Activated CD8-positive, alpha-beta memory T cell treated with anti-CD3 and anti-CD28 coated beads, Interleukin-2, amount 50 U/mL, for 24 hours (primary cell): ENCODE results near the gene DUSP8.

Source experiments
- DNase-seq: peaks from one replicate; pipeline ENCODE4 v3.0.0-alpha.2; 2020; ENCODE audit errors: extremely low read depth

DUSP8 gene

DNA sequence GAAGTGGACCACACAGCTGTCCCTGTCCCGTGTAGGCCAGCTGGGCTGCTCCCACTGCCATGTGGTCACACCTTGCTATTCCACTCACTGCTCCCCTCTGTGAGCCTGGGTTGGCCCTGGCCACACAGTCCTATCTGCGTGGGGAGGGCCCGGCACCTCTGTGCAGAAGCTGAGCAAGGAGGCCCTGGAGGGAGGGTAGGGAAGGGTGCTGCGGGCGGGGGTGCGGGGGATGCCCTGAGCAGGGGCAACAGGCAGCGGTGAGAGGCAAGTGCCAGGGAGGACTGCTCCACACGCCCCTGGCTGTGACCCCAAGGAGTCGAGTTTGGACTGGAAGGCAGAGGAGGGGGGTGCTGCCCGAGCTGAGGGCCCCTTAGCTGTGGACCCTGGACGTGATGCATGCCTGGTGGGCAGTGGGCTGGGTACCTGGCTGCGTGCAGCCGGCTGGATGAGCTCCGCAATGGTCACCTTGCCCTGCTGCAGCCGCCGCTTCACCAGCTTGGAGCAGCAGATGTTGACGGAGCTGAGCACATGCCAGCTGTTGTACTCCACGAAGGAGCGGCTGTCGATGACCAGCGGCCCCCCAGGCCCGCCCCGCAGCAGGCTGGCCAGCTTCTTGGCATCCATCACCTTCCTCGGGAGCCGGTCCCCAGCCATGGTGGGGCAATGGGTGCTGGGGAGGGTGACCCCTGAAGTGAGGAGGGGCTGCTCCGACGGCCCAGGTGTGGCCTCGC lies 6.7 kb downstream of the DUSP8 start:
- DNase-seq = no peak

GRCh38 chr11:1564535-1565172 lies 7.4 kb downstream of the DUSP8 start:
- no peak for DNase-seq

GRCh38 chr11:1563697-1564534 lies 8.2 kb downstream of the DUSP8 start:
- no peak for DNase-seq

- no peak for DNase-seq
Observed at GRCh38 chr11:1563149-1563638, 8.9 kb downstream of the DUSP8 start.

- no peak for DNase-seq
Observed at GRCh38 chr11:1562469-1563148, 9.5 kb downstream of the DUSP8 start.

- no peak for DNase-seq
Observed at GRCh38 chr11:1561955-1562354, 10.1 kb downstream of the DUSP8 start.

- DNase-seq = no peak
Observed at GRCh38 chr11:1561266-1561665, 10.8 kb downstream of the DUSP8 start.

DNA sequence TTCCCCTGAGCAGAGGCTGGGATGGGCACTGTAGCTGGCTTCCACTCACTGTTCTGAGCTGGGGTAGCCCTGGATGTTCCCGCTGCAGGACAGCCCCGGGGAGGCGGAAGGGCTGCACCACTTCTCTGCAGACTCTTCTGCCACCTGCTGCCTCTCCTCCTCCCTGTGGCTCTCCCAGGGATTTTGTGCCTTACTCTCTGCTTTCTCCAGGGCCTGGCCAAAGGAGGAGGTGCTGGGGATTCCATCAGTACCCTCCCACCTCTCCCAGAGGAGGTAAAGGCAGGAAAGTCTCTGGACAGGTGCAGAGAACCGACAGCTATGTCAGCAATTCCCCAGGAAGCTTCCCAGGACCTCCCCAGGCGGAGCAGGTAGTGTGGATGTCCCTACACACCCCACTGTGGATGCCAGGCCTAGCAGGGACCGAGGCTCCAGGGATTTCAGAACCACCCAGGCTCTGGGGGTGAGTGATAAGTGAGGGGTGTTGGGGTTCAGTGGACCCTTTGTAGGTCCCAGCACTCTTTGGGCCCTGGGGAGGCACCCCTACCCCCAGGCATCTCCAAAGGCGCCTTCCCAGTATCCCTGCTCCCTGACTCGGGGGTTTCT lies 11.3 kb downstream of the DUSP8 start:
- DNase-seq = no peak

DNA sequence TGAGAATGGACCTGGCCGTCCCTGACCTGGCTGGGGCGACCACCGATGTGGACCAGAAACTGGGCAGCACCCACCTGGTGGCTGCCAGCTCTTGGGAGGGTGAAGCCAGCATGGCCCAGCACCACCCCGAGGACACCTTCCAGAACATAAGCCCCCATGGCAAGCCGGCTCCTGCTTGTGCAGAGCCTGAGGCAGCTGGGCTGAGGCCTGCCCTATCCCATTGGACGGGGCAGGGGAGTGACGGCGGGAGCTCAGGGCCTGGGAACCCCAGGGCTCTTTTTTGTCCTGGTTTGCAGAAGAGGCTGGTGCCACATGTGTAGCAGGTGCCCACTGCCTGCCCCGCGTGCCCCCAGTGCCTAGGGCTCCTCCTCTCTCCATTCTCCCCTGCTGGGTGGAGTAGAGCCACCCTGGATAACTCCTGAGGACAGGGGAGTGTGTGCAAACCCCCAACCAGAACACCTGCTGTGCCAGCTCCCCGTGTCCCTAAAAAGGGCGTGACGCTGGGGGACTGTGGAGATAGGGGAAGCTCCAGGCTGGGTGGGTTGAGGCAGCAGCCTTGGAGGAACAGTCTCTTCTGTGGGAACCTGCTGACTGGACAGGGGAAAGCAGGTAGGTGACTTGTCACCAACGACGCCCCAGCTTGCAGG lies 11.9 kb downstream of the DUSP8 start:
- no peak for DNase-seq

DNA sequence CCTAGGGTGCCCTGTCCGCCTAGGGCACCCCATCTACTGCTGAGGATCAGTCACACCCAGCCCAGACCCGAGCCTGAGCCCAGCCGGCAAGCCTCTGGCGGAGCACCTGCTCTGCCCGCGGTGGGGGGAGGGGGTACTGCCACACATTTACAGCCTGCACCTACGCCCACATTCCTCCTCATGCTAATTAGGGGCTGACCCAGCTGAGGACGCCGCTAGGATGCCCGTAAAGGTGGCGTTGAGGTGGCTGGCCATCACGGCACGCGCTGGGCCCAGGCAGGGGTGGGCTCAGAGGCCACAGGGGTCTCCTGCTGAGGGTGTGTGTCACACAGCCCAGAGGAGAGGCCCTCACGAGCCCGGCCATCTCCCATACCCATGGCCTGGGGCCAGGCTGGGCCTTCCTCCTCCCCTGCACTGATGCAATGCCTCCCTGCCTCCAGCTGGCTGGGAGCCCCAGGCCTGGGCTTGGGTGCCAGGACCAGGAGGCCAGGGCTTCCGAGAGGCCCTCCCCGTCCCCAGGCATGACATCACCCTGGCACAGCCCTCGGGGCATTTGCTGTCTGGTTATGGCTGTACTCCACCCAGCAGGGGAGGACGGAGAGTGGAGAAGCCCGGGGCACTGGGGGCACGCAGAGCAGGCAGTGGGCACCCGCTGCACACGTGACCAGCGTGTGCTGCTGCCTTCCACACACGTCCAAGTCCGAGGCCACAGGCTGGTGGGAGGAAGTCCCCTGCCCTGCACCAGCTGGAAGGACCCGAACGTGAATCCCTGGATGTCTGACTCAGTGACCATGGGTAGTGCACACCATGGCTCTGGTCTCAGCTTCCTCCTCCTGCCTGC lies 12.7 kb downstream of the DUSP8 start:
- no peak for DNase-seq

DNA sequence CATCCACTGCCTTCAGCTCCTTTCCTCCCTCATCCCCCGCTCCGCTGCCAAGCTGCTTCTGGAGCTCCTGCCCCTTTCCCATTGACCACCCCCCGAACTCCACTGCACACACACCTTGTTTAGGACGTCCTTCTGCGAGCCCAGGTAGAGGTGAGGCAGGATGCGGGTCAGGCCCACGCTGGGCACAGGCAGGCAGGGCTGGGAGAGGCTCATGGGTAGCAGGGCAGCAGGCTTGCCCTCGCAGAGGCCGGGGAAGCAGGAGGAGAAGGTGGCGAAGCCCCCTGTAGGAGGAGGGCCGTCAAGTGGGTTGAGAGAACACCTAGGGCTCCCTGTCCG lies 13.3 kb downstream of the DUSP8 start:
- no peak for DNase-seq

- DNase-seq = no peak
Observed at GRCh38 chr11:1557904-1558774, 13.9 kb downstream of the DUSP8 start.

DNA sequence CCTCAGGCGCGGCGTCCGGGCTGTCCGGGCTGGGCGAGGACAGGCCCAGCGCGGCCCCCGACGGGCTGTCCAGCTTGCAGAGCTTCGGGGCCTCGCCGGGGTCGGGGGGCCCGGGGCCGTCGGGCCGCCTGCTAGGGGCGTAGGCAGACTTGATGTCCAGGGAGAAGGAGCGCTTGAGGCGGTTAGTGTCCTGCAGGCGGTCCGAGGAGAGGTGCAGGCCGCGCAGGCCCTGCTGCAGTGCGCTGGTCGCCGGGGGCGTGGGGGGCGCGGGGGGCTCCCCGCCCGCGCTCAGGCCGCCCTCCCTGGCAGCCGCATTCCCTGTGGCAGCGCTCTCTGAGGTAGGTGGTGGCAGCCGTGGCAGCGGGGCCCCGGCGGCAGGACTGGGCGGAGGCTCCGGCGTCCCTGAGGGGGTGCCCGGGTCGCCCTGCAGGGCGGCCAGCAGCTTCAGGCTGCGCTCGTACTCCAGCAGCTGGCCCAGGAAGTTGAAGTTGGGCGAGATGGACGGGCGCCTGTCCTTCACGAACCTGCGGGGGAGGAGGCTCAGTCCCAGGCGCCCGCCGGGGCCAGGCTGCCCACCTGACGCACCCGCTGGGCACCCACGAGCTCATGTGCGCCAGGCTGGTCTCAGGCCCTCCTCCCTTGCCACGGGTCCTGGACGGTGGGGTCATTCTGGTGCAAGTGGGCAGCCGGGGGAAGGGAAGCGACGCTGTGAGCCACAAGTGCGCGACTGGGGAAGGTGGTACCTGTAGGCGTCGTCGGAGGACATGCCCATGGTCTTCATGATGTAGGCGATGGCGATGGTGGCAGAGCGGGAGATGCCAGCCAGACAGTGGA lies 14.8 kb downstream of the DUSP8 start:
- no peak for DNase-seq

- no peak for DNase-seq
Observed at GRCh38 chr11:1556278-1556902, 15.7 kb downstream of the DUSP8 start.

DNA sequence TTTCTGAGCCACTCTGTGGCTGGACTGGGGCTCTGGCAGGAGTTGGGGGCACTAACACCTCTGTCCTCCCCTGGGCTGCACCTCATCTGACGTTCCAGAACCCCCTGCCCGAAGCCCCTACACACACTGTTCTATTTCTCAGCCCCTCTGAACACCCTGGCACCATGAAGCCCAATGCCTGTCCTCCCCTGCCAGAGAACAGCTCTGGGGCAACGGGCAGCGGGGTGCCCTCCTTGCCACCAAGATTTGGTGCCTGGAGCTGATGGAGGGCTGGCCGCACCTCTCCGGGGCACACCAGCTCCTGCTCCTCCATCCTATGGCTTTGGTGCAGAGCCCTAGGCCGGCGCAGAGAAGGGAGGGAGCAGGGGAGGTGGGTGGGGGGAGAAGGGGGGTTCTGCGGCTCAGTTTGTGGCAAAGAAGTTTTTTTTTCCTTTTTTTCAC lies 16.3 kb downstream of the DUSP8 start:
- DNase-seq = no peak

- DNase-seq = no peak
Observed at GRCh38 chr11:1554981-1555712, 16.9 kb downstream of the DUSP8 start.
